Measurements from ENCODE around the gene SNX8. TPM values are rescaled to one million over a fixed set of nuclear protein-coding genes. Genes with fewer than 3 reads are reported as not detected.

The SNX8 gene
- total and polyA plus RNA-seq, 9 of the 15 experiments (the other 6 are each of a cell fraction or from before 2014, with no cell fraction given): 2.7 to 51.6 (median 16.9) TPM

DNA sequence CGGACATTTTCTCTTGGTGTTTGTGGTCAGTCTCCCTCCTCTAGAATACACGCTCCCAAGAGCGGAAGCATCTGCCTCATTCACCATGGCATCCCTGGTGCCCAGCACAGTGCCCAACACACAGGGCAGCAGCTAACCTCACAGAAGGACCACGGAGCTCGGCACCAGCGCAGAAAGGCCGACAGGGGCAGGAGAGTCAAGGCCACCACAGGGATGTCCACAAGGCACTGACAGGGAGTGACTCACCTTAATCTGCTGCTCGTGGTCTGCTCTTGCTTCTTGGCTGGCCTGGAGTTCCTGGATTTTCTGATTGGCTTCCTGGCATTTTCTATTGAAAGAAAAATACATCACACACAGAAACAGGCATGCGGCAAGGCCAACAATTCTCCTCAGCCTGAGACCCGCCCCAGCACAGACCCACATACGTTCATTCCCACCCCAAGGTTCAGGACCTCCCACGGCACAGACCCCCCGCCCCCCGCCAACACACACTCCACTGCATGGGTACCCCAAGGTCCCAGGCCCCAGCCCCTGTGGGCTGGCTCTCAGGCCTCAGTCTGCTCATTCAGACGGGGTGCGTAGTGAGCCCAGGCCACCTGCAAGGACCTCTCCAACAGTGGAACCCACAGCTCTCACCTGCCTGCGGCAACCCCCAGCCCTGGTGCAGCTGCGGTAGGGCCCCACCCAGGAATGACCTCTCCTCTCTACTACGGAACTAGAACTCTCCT, 96.4 kb downstream of the SNX8 start:
- Histone ChIP-seq H3K79me2 (ENCODE audit: control insufficient read depth, insufficient read depth, low read length) (no peaks in the 10 kb centered on the region), H3K9ac (ENCODE audit: insufficient read depth in 1 of 2, low read depth in 2 of 2, low read length in 2 of 2) (no peak overlapping the region), H2AFZ (ENCODE audit: low read depth, low read length) (no peak overlapping the region), H3K27ac (ENCODE audit: extremely low read depth, low read depth, low read length) (no peak overlapping the region), H3K27me3 (ENCODE audit: control insufficient read depth in 2 of 2, insufficient read depth in 2 of 2, low read length in 2 of 2) (no peaks in the 10 kb centered on the region), H4K20me1 (replicated peaks; ENCODE audit: control insufficient read depth, insufficient read depth, low read length) (no peaks in the 10 kb centered on the region), H3K9me3 (replicated peaks; ENCODE audit: control insufficient read depth, insufficient read depth, low read depth, low read length) (0 out of 2 replicates have a peak, but pooled peaks cover 2% of the 10 kb centered on the region), H3K4me1 (replicated peaks in 1 of 2; ENCODE audit: control insufficient read depth in 2 of 2, insufficient read depth in 2 of 2, low read length in 2 of 2) (no peaks in the 10 kb centered on the region), H3K4me3 (no peak overlapping the region), H3K36me3 (ENCODE audit: control insufficient read depth, insufficient read depth, low read length) (peaks cover 83% of the 10 kb centered on the region; the same call in 2 of the 3 replicates), H3K4me2 (ENCODE audit: insufficient read depth, low read length) (no peak overlapping the region), H3K9me1 (ENCODE audit: control insufficient read depth, insufficient read depth, low read length) (no peaks in the 10 kb centered on the region)
- POLR2A ChIA-PET: interaction anchor here (0.6 kb wide), 1 partner anchor 10 kb away, joined by 3 read pairs; no protein-coding TSS in a partner anchor
- FAIRE-seq: no peak
- intact Hi-C loops (cut with micrococcal nuclease) (no loop called here), in situ Hi-C loops (cut with MboI) (no loop called here)
- CTCF ChIA-PET (ENCODE audit: low intra/inter-chr PET ratio): no interaction called here
- no peak for ATAC-seq
- no TSS peak for BruUV-seq (replicated peaks)
- 91% methylated on average over 16 of the region's 19 CpGs for WGBS (ENCODE audit: insufficient coverage, low coverage, missing lambda C conversion rate)
- TF ChIP-seq ZNF444 (CRISPR knock-in tag; IDR thresholded peaks at IDR 0.05) (no peak), TOE1 (IDR thresholded peaks at IDR 0.05; ENCODE audit: borderline replicate concordance) (no peak), TOE1 (CRISPR knock-in tag; IDR thresholded peaks at IDR 0.05; ENCODE audit: borderline replicate concordance, low read depth) (no peak)
- TF ChIP-seq, protein P1, sequence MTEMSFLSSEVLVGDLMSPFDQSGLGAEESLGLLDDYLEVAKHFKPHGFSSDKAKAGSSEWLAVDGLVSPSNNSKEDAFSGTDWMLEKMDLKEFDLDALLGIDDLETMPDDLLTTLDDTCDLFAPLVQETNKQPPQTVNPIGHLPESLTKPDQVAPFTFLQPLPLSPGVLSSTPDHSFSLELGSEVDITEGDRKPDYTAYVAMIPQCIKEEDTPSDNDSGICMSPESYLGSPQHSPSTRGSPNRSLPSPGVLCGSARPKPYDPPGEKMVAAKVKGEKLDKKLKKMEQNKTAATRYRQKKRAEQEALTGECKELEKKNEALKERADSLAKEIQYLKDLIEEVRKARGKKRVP (CRISPR knock-in tag; IDR thresholded peaks at IDR 0.05): no peak
- TF ChIP-seq, protein P2, sequence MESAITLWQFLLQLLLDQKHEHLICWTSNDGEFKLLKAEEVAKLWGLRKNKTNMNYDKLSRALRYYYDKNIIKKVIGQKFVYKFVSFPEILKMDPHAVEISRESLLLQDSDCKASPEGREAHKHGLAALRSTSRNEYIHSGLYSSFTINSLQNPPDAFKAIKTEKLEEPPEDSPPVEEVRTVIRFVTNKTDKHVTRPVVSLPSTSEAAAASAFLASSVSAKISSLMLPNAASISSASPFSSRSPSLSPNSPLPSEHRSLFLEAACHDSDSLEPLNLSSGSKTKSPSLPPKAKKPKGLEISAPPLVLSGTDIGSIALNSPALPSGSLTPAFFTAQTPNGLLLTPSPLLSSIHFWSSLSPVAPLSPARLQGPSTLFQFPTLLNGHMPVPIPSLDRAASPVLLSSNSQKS (CRISPR knock-in tag; IDR thresholded peaks at IDR 0.05): no peak
- no peak for DNase-seq (ENCODE audit: extremely low read depth in 1 of 4, low spot score in 3 of 4)

Measured in K562 (cell line).